Epidermal melanocyte (primary cell): ENCODE data around the gene GNG13.
"Not testable (repeated sequence)": the region's sequence is repeated elsewhere in the genome, so short reads cannot be mapped to it uniquely, and the experiment has no call there.

Experiments used
- DNase-seq: peaks from one replicate; pipeline ENCODE4 v3.0.0; 2011; ENCODE audit warnings: low spot score; ENCODE audit not compliant: insufficient read length

Gene GNG13

DNA sequence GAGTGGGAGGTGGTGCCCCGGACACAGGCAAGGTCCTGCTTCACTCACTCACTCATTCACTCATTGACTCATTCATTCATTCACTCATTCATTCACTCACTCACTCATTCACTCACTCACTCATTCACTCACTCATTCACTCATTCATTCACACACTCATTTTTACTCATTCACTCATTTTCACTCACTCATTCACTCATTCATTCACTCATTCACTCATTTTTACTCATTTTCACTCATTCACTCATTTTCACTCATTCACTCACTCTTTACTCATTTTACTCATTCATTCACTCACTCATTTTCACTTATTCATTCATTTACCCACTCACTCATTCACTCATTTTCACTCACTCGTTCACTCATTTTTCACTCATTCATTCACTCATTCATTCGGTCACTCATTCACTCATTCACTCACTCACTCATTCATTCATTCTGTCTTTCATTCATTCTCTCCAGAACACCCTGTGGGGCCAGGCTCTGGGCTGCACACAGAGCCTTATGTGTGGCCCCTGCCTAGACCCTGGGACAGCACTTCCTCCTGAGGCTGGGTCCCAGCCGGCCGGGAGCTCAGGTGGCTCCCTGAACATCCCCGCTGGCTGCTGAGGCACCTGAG lies 21.5 kb downstream of the GNG13 start:
- DNase-seq, result no peak

DNA sequence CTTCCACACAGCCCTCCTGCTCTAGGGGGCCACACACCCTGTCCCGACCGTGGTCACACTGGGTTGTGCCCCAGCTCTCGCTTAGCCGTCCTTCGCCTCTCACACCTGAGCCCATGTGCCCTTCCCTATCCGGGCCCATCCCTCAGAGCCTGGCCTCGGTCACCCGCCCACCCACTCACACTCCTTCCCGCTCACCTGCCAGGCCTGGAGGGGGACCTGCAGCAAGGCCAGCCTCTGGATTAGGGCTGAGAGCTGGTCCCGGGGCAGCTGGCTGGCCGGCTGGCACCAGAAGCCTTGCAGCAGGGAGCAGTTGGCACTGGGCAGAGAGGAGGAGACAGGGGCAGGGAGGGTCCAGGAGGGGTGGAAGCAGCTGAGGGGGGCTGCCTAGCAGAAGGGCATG lies 22.1 kb downstream of the GNG13 start:
- no peak for DNase-seq

DNA sequence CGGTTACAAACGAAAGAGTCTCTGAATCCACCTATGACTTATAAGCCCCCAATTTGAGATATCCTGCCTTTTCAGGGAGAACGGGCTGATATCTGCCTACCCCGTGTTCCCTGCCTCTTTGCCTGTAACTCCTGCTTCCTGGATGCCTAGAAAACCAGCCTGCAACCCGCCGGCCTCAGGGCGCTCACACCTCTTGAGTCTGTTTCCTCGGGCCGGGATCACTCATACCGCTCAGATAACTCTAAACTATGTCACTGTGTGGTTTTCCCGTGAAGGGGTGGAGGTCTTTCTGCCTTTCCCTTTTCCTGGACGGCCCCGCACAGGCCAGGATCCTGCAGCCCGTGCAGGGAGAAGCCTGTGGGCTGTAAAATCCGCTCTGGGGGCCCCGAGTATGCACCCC lies 22.7 kb downstream of the GNG13 start:
- DNase-seq, result no peak

DNA sequence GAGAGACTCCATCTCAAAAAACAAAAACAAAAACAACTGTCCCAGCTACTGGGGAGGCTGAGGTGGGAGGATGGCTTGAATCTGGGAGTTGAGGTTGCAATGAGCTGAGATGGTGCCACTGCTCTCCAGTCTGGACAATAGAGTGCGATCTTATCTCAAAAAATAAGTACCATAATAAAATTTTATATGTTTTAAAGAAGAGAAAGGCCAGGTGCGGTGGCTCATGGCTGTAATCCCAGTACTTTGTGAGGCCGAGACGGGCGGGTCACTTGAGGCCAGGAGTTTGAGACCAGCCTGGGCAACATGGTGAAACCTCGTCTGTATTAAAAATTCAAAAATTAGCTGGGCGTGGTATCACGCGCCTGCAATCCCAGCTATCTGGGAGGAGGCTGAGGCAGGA lies 23.7 kb downstream of the GNG13 start:
- no peak for DNase-seq

DNA sequence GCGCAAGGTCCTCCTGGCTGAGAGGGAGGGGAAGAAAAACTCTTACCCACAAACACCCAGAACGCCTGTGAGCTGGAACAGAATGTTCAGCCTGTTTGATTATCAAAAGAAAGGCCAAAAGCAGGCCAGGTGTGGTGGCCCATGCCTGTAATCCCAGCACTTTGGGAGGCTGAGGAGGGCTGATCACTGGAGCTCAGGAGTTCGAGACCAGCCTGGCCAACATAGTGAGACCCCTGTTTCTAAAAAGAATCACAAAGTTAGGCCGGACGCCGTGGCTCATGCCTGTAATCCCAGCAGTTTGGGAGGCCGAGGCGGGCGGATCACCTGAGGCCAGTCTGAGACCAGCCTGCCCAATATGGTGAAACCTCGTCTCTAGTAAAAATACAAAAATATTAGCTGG lies 24.2 kb downstream of the GNG13 start:
- not testable (repeated sequence) for DNase-seq

DNA sequence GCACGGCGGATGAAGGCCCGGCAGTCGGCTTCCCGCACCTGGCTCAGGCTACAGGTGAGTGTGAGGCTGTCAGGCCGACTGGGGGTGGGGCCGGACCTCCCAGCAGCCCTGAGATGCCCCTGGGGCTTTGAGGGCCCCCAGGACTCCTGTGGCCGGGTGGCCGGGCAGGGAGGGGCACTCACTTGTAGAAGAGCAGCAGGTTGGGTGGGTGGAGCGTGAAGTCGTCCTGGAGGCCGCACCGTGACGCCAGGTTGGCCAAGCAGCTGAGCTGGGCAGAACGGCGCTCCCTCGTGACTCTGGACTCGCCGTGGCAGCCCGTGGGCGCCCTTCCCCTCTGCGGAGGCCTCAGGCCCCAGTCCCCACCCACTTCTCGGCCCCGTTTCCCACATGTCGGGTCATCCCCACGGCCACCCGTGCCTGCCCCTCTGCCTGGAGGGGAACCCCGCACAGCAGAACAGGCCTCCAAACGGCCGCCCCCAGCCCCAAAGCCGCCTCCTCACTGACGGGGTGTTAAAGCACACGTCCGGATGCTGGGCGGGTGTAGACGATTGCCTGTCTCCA lies 25.2 kb downstream of the GNG13 start:
- no peak for DNase-seq

DNA sequence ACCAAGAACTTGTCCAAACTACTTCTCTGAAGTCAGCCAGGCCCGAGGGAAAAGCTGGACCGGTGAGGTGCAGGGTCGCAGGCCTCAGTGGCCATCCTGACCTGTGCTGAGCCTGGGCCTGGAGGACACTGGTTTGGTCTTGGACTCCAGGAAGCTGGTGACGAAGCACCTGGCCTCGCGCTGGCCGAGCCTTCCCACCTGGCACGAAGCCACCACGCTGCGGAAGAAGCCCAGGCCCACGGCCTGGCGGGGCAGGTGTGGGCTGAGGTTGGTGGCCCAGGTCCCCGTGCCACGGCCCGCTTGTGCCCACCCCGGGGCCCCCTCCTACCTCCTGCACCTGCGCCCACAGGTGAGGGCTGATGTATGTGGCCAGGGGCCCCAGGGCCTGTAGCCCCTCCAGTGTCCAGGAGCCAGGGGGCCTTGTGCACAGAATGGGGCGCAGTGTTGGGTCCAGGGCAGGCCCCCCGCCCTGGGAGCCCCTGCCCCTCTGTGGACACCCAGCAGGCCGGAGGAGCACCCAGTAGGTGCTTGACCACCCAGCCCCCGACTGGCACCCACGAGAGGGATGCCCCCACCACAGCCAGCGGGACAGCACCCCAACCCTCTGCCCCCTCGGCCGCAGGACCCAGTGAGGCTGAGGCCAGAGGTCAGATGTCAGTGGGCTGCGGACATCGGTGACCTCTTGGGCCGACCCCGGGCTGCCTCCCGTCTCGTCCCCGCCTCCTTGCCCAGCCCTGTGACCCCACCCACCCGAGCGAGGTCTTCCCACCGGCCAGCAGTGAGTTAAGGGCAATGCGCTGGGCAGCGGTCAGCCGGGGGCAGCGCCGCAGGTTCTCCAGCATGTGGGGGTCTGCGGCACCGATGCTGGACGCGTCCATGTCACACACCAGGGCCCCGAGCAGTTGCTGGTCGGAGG lies 26.2 kb downstream of the GNG13 start:
- DNase-seq, result no peak

DNA sequence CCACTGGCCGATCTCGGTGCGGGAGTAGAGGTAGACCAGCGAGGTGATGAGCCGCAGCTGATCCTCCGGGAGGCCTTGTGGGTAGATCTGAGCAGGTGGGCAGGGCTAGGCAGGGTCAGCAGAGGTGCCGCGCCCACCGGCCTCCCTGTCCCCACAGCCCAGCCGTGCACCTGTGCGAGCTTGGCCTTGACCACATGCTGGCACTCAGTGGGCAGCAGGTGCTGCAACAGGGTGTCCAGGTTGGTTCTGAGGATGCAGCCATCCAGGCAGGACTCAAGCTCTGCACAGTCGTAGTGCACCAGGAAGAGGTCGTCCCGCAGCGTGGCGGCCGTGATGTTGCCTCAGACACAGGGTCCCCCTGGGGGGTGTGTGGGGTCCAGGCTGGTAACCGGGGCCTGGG lies 27.6 kb downstream of the GNG13 start:
- DNase-seq, result no peak

DNA sequence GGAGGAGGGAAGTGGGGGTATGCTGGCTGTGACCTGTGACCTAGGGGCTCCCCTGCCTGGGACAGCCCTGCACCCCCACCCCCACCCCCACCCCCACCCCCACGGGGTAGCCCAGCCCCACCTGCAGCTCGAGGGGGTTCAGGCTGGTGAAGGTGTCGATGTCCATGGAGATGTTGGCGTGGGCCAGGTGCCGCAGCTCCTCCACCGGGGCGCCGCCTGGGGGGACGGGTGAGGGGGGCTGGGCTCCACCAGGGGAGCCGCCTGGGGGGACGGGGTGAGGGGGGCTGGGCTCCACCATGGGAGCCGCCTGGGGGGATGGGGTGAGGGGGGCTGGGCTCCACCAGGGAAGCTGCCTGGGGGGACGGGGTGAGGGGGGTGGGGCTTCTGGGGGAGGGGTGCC lies 30.1 kb downstream of the GNG13 start:
- no peak for DNase-seq

DNA sequence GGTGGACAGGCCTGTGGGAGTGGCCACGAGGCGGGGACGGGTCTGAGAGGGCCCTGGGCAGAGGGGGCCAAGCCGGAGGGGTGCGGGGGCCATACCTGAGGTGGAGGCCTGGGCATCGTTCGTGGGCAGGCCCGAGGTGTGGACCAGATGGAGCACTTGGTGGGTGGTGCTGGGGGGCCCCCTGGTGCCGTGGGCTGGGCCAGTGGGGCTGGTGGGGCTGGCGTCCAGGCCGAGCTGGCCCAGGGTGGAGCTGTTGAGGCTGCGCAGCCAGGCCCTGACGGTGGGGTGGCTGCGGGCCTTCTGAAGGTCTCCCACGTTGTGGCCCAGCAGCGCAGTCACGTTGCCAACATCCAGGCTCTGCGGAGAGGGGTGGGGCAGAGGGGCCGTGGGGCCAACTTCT lies 30.6 kb downstream of the GNG13 start:
- no peak for DNase-seq

DNA sequence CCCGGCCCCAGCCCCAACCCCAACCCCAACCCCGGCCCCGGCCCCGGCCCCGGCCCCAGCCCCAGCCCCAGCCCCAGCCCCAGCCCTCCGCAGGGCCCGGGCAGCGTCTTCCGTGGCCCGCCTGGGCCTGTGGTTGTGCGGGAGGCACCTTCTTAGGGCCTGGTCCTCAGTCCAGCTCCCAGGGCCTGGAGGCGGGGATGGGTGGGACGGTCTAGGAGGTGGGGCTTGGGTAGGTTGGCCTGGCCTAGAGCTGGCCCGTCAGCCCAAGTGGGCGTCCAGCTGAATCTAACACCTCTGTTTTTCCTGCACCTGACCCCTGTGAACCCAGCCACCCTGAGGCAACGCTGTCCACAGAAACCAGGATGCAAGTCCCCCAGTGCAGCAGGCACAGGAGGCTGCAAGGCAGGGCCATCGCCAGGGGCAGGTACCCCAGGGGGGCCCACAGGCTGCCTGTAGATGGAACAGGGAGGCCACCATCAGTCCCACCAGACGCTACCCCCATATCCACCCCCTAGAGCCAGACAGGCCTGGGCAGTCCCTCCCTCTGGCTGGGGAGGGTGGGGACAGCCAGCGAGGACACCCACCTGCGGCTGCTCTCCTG lies 31.2 kb downstream of the GNG13 start:
- no peak for DNase-seq

DNA sequence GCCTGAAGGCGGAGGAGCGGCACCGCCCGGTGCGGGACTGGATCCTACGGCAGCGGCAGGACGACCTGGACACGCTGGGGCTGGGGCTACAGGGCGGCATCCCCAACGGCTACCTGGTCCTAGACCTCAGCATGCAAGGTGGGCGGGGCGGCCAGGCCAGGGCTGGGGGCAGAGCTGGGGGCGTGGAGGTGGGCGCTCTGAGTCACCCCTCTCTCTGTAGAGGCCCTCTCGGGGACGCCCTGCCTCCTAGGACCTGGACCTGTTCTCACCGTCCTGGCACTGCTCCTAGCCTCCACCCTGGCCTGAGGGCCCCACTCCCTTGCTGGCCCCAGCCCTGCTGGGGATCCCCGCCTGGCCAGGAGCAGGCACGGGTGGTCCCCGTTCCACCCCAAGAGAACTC lies 32.1 kb downstream of the GNG13 start:
- DNase-seq, result no peak

DNA sequence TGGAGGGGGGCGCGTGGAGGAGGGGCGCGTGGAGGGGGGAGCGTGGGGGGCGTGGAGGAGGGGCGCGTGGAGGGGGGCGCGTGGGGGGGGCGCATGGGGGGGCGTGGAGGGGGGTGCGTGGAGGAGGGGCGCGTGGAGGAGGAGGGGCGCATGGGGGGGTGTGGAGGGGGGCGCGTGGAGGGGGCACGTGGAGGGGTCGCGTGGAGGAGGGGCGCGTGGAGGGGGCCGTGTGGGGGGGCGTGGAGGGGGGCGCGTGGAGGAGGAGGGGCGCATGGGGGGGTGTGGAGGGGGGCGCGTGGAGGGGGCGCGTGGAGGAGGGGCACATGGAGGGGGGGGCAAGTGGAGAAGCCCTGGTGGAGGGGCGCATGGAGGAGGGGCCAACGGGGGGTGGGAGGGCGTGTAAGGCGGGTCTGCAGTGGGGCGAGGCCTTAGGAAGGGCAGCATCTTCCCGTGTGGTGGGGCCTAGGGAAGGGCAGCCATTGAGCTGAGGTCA lies 32.7 kb downstream of the GNG13 start:
- DNase-seq, result no peak

DNA sequence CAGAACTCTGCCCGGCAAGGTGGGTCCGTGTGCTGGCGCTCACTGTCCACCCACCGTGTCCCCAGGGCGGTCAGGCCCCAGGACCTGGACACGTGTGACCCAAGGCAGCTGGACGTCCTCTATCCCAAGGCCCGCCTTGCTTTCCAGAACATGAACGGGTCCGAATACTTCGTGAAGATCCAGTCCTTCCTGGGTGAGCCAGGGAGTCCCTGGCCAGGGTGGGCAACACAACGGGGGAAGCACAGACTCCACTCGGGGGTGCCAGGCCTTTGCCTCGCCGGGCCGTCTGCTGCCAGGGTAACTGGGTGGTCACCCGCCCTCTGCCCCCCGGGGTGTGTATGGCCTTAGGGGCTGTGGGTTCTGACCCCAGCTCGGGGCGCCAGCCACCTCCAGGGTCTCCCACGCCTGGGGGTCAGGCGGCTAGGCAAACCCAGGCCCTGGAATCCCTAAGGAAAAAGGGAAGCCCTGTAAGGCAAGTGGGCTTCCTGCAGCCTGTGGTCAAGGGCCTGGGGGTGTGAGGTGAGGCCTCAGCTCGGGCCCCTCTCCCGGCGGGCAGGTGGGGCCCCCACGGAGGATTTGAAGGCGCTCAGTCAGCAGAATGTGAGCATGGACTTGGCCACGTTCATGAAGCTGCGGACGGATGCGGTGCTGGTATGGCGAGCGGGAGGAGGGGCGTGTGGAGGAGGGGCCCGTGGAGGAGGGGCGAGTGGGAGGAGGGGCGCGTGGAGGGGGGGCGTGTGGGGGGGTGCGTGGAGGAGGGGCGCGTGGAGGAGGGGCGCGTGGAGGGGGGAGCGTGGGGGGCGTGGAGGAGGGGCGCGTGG lies 33.5 kb downstream of the GNG13 start:
- no peak for DNase-seq

DNA sequence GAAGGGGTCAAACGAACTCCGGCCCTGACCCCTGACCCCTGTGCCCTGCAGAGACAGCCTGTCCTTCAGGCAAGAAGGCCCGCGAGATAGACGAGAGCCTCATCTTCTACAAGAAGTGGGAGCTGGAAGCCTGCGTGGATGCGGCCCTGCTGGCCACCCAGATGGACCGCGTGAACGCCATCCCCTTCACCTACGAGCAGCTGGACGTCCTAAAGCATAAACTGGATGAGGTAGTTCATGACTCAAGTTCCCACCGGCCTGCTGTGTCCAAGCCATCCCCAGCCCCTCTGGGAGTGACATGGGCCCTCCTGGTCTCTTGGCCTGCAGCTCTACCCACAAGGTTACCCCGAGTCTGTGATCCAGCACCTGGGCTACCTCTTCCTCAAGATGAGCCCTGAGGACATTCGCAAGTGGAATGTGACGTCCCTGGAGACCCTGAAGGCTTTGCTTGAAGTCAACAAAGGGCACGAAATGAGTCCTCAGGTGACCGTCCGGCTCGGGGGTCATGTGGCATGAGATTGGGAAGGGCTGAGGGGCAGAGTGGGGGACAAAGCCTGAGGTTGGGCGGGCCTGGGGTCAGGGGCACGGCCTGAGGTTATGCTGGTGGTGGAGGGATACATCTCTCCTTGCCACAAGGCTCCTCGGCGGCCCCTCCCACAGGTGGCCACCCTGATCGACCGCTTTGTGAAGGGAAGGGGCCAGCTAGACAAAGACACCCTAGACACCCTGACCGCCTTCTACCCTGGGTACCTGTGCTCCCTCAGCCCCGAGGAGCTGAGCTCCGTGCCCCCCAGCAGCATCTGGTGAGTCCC lies 34.3 kb downstream of the GNG13 start:
- no peak for DNase-seq

DNA sequence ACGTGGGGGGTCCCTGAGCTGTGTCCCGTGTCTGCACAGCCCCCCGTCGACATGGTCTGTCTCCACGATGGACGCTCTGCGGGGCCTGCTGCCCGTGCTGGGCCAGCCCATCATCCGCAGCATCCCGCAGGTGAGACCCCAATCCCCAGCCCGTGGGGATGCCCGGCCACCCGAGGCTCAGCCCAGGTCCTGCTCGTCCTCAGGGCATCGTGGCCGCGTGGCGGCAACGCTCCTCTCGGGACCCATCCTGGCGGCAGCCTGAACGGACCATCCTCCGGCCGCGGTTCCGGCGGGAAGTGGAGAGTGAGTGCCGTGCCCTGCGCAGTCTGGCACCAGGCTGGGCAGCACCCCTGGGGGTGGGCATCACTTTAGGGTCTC lies 35.1 kb downstream of the GNG13 start:
- DNase-seq, result no peak

DNA sequence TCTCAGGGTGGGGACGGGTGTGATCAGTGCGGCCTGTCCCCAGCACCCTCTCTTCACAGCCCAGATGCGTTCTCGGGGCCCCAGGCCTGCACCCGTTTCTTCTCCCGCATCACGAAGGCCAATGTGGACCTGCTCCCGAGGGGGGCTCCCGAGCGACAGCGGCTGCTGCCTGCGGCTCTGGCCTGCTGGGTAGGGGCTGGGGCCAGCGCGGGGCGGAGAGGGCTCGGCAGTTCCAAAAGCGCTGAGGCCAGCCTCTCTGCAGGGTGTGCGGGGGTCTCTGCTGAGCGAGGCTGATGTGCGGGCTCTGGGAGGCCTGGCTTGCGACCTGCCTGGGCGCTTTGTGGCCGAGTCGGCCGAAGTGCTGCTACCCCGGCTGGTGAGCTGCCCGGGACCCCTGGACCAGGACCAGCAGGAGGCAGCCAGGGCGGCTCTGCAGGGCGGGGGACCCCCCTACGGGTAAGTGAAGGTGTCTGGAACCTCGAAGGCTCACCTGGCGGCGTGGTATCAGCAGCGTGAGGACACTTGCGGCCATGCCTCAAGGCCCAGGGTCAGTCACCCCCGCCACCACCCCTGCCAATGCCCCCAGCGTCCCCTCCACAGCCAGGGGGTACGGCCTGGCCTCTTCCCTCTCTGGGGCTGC lies 35.6 kb downstream of the GNG13 start:
- no peak for DNase-seq

DNA sequence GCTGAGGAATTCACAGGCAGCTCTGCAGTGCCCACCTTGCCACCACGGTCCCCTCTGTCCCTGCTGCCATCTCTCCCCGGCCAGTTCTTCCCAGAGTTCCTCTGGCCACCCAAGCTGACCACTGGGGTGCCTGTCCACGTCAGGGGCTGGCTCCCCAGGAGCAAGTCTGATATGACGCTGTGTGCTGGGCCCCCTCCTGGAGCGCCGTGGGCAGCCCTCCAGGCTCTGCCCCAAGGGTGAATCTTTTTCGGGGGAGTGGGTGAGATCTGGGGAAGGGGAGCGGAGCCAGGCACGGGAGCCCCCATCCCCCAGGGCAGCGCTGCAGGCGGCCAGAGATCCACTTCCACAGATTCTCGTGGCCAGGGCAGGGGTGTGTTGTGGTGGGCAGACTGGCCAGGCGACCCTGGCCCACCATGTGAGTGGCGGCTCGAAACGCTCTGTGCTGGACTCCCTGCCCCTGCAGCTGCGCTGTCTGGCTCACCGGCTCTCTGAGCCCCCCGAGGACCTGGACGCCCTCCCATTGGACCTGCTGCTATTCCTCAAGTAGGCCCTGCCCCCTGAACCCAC lies 36.3 kb downstream of the GNG13 start:
- DNase-seq, result no peak

DNA sequence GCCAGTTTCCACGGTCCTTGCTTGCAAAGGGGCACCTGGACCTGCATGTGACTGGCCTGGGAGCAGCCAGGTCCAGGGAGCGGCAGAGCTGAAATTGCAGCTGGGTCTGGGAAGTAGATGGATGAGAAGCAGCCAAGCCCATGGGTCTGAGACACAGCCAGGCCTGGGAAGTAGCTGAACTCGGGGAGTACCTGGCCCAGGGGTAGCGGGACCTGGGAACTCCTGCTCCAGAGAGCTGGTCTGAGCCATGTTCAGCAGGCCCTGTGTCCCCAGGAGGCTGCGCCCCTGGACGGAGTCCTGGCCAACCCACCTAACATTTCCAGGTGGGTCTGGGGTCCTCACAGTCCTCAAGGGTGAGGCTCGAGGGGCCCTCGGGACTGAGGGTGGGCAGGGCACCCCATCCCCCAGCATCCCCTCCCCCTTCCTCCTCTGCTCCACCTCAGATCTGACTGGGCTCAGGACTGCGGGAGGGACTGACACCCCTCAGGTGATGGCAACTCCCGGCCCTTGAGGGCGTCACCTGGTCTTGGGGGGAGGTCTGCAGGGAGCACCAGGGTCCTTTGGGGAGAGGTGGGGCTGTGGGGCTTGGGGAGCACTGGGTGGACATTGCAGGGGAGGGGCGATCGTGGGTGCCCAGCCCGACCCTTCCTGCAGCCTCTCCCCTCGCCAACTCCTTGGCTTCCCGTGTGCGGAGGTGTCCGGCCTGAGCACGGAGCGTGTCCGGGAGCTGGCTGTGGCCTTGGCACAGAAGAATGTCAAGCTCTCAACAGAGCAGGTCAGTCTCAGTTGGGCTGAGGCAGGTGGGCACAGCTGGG lies 37.0 kb downstream of the GNG13 start:
- no peak for DNase-seq
